GM11168 (cell line): Measurements from ENCODE around the gene DMWD.

Experiments used
- in situ Hi-C: fragments of 300-500 bp; cut with MboI; formaldehyde crosslinking; loops from one replicate; pipeline ENCODE4 v1.12.0; 2022; ENCODE audit warnings: low sequenced_read_pairs; ENCODE audit not compliant: unreplicated experiment

The DMWD gene

DNA sequence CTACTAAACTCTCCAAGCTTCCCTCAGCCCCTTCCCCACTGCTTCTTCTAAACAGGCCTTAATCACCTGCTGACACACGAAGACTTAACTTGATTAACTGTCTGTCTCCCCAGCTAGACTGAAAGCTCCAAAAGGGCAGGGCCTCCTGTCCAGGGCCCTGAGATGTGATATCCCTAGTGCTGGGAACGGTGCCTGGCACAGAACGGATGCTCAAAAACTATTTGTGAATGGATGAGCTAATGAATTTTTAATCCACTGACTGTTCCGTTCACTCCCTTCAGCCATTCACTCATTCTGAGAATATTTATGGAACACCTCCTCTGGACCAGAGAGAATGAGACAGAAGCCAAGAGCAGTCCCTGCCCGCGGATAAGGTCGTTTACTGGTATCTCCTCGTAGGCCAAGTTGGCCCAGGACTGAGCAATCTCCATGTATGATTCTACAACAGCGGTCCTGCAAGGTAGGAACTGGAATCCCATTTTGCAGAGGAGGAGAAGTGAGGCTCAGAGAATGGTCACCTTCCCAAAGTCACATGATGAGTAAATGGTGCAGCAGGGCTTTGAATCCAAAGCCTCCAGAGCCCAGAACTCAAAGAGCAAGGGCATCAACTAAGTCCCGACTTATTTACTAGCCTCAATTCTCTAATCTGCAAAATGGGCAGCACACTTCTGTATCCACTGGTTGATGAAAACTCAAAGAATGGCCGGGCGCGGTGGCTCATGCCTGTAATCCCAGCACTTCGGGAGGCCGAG is 3.4 kb downstream of the DMWD start:
- in situ Hi-C loops = no loop called here

DNA sequence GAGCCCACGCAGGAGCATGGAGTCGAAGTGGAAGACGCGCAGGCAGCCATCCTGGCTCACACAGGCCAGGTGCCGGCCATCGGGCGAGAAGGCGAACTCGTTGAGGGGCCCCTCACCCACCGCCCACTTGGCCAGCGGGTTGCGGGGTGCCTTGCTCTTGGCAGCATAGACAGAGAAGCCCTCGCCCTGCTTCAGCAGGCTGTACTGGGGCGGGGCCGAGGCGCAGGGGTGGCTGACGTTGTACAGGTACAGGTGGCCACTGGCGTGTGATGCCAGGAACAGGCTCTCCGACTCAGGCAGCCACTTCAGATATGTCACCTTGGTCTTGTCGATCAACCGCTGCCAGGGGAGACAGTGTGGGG is 6.1 kb downstream of the DMWD start:
- in situ Hi-C loops = no loop called here

DNA sequence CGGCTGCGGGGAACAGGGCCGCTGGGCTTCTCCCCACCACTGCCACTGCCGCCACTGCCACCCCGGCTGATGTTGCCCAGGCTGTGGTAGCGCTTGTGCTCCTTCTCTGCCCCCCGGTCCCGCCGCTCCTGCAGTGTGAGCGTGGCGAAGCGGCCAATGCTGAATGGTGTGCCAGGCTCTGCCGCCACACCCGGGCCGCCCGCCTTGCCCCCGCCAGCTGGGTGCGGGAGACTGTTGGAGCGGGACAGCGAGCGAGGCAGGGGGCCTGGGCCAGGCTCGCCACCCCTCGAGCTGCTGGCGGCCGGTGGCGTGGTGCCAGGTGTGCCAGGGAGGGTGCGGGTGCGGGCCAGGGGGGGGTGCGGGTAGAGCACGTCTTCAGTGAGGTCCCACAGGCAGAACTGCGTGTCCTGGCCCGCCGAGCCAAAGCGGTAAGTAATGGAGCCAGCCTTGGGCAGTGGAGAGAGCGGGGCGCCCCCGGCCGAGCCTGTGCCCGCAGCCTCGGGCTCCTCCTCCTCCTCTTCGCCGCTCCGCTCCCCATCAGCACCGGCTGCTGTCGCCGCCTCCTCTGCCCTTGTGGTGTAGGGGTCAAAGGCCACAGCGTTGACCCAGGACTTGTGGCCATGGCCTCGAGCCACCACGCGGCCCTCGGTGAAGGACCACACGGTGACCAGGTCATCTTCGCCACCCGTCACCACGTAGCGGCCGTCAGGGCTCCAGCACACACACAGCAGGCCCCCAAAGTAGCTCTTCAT is 6.7 kb downstream of the DMWD start:
- in situ Hi-C loops = no loop called here

GRCh38 chr19:45785097-45785496 is 7.5 kb downstream of the DMWD start:
- in situ Hi-C loops = no loop called here

- in situ Hi-C loops = no loop called here
Measured at GRCh38 chr19:45784096-45784495, 8.5 kb downstream of the DMWD start.

DNA sequence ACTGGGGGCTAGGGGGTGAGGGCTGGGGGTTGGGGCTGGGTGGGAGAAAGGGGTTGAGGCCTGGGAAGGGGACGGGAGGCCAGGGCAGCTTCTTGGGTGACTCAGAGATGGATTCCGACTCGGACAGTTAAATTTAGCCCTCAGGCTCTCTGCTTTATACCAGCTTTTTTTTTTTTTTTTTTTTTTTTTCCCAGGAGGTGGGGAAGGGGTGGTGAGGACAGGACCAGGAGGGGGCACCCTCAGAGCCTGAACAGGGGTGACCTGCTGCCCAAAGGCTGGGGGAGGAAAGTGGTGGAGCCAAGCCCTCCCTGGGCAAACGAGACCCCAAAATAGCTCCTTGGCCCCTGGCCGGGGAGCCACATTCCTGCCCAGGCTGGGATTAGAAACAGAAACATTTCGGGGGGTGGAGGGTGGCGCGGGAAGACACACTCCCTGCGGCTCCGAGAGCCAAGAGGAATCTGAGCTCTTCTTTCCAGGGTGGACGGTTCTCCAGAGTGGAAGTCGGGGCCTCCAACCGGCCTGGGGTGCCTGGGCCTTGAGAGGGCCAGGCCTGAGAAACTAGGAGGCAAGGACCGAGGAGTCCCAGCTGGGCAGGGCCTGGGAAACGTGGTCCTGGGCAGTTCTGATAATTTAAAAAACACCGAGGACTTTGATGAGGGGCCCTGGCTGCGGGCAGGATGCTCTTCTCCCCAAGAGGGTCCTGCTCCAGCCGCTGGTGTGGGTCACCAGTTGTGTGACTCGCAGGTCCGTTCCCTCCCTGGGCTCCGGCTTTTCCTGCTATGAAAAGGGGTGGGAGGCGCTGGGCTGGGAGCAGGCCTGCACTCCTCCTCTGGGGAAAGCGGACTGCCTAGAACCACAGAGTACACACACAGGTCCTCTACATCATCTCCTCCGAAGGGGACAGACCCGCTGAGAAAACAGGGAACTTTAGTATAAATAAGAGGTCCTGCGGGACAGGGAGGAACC is 9.5 kb downstream of the DMWD start:
- in situ Hi-C loops = no loop called here

- in situ Hi-C loops = no loop called here
Measured at GRCh38 chr19:45782162-45782691, 10.4 kb downstream of the DMWD start, which contains the start of gene DMPK. TSS of gene DMPK (minus strand) at chr19:45782490. CDS start at chr19:45782352, 138 bp downstream.

GRCh38 chr19:45781214-45782161 is 11.2 kb downstream of the DMWD start:
- in situ Hi-C loops = no loop called here

- in situ Hi-C loops = no loop called here
Measured at GRCh38 chr19:45780448-45781213, 12.0 kb downstream of the DMWD start.

- in situ Hi-C loops = no loop called here
Measured at GRCh38 chr19:45780146-45780447, 12.5 kb downstream of the DMWD start.

DNA sequence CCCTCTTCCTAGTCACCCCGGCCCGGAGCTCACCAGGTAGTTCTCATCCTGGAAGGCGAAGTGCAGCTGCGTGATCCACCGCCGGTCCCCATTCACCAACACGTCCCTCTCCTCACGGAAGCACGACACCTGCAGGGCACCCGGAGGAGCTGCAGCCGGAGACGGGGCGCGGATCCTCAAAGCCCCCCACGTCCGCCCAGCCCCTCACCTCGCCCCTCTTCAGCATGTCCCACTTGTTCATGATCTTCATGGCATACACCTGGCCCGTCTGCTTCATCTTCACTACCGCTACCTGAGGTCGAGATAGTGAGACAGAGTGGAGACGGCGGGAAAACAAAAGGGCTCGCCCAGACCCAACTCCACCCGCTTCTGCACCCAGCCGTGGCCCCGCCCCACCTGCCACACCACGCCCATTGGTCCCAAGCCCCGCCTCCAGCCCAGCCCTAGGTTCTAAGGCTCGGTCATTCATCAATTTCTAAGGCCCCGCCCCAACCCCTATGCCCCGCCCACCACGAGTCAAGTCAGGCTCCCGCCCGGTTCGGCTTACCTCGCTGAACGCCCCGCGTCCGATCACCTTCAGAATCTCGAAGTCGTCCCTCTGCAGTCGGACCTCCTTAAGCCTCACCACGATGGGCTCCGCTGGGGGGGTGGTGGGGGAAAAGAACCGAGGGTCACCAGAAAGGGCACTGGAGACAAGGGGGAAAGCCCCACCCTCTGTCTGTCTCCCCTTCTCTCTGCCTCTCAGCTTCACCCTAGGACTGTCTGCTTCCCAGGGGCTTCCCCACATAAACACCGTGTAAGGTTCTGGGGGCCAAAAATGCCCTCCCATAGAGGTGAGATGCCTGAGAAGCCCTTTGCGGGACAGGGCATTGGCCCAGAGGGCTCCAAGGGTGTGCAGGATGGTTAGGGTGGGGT is 13.2 kb downstream of the DMWD start:
- in situ Hi-C loops = no loop called here

GRCh38 chr19:45778010-45778661 is 14.5 kb downstream of the DMWD start:
- in situ Hi-C loops = no loop called here

DNA sequence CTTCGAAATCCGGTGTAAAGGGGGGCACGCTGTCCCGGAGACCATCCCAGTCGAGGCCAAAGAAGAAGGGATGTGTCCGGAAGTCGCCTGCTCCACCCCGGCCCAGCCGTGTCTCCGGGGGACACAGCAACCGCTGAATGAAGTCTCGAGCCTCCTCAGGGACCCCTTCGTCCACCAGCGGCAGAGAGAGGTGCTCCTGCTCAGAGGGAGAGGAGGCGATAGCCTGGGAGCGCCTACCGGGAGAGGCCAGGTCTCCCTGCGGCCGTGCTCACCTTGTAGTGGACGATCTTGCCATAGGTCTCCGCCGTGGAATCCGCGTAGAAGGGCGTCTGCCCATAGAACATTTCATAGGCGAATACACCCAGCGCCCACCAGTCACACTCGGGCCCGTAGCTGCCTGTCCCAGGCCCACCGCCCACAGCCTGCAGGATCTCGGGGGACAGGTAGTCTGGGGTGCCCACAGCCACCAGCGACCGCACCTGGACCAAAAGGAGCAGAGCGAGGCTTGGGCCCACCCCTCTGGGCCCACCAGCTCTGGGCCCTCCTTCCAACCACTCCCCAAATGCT is 15.2 kb downstream of the DMWD start:
- in situ Hi-C loops = no loop called here

DNA sequence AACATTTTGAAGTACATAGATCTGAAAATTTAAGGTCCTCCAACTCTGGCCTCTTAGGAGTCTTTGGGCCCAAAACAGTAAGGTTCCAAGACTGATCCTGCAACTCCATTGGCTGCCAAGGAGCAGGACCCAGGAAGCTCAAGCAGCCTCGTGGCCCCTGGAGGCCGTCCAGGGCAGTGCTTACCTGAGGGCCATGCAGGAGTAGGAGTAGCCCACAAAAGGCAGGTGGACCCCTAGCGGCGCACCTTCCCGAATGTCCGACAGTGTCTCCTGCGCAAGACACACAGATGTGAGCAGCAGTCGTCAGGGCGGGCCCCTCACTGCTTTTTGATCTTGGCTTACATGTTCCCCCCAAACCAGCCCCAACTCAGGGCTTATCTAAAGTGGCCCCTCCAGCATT is 17.9 kb downstream of the DMWD start:
- in situ Hi-C loops = no loop called here

DNA sequence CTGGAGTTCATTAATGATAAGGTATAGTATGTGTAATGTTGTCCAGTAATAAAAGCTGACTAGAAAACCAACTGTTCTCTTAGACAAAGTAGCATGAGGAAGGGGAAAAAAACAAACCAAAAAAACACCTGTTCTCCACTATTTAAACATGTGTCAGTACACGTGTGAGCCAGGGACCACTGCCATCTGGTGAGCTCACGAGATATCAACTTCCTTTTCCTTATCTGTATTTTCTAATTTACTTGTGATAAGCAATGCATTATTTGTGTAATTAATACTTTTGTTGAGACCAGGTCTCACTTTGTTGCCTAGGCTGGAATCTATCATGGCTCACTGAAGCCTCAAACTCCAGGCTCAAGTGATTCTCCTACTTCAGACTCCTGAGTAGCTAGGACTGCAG is 19.3 kb downstream of the DMWD start:
- in situ Hi-C loops = no loop called here

- in situ Hi-C loops = no loop called here
Measured at GRCh38 chr19:45772912-45773311, 19.7 kb downstream of the DMWD start.
